ENCODE results near the gene PBXIP1.

DNA sequence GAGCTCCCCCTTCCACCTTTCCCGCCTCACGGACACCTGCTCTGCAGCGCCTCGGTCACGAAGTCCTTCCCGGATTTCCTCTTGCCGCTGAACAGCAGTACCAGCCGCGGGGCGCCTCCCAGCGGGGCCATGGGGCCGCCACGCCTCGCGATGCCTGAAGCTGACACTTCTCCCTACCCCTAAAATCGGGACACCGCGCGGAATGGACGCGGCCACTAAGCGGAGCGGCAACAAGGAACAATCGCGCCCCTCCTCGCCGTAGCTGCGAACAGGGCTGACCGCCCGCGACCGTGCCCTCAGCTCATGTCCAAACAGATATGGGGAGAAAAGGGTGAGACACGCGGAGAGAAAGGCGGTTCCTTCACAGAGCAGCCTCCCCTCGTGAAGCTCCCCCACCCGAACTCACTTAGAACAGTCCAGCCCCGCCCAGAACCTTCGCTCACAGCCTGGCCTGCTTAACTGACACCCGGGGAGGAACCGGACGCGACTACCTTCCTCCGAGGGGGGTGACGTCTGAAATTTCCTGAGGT lies 19.3 kb downstream of the PBXIP1 start, which contains the start of gene PMVK:
- TF ChIP-seq, protein P1, sequence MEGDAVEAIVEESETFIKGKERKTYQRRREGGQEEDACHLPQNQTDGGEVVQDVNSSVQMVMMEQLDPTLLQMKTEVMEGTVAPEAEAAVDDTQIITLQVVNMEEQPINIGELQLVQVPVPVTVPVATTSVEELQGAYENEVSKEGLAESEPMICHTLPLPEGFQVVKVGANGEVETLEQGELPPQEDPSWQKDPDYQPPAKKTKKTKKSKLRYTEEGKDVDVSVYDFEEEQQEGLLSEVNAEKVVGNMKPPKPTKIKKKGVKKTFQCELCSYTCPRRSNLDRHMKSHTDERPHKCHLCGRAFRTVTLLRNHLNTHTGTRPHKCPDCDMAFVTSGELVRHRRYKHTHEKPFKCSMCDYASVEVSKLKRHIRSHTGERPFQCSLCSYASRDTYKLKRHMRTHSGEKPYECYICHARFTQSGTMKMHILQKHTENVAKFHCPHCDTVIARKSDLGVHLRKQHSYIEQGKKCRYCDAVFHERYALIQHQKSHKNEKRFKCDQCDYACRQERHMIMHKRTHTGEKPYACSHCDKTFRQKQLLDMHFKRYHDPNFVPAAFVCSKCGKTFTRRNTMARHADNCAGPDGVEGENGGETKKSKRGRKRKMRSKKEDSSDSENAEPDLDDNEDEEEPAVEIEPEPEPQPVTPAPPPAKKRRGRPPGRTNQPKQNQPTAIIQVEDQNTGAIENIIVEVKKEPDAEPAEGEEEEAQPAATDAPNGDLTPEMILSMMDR (IDR thresholded peaks at IDR 0.05) = peak in 4 of 6 experiments; percentile 2 to 35 (median 24)
- TF ChIP-seq POLR2A (IDR thresholded peaks at IDR 0.05) = peak; percentile 54 to 75
